OCI-LY3 (cell line): ENCODE data around the gene TMEM52B.

Experiments used
- CTCF ChIP-seq: fragments of 200-600, 300-600 bp; sonication (generic); IDR thresholded peaks from 2 replicates; pipeline ENCODE4 v1.5.1; 2014; ENCODE audit warnings: antibody characterized with exemption, low read length, low read depth
- EZH2phosphoT487 ChIP-seq: fragments of 200-600 bp; shearing (Covaris generic); IDR thresholded peaks from 2 replicates; pipeline ENCODE4 v1.6.1; 2018; ENCODE audit warnings: antibody characterized with exemption, mixed run types, low read depth

- no peak for TF ChIP-seq EZH2phosphoT487
- TF ChIP-seq CTCF = no peak
Measured at GRCh38 chr12:10174986-10175614, 3.7 kb upstream of the TMEM52B start.
